H1 (cell line): ENCODE measurements around the gene NDUFB10. TPM values are rescaled to one million over a fixed set of nuclear protein-coding genes. Genes with fewer than 3 reads are reported as not detected.

Source experiments
- CTCF ChIA-PET: fragments of 300-600 bp; sonication (Branson Sonifier 250); formaldehyde crosslinking; loops from one replicate; lab custom pipeline; 2021; ENCODE audit not compliant: partially characterized antibody; lab: Charles Lee
- POLR2A ChIA-PET: fragments of 300-600 bp; sonication (Branson Sonifier 250); formaldehyde crosslinking; loops from one replicate; lab custom pipeline; 2021; ENCODE audit warnings: inconsistent platforms; ENCODE audit not compliant: partially characterized antibody; lab: Charles Lee
- DNase-seq, 2 experiments: peaks; one replicate each; pipeline versions ENCODE4 v3.0.0 to v3.0.0-alpha.2; 2010 to 2022; ENCODE audit warnings: low spot score in 2 of 2, low read depth in 1 of 2, mixed read lengths in 1 of 2
- FAIRE-seq: peaks from 2 replicates; lab custom pipeline; 2011; peaks lifted over from hg19 to GRCh38; lab: Jason Lieb, UNC
- H2AFZ ChIP-seq: 2 replicates; pipeline ENCODE4 v1.8.1; 2012; ENCODE audit warnings: low read length, inconsistent platforms
- H2AK5ac ChIP-seq: 2 replicates; pipeline ENCODE4 v1.6.1; 2013; ENCODE audit warnings: low read depth, low read length
- H2BK120ac ChIP-seq: replicated peaks from 2 replicates; pipeline ENCODE3; 2013; ENCODE audit warnings: low read depth, low read length, inconsistent platforms
- H2BK12ac ChIP-seq: 2 replicates; pipeline ENCODE4 v1.6.1; 2013; ENCODE audit warnings: low read depth, low read length
- H2BK15ac ChIP-seq: 2 replicates; pipeline ENCODE4 v1.6.1; 2013; ENCODE audit warnings: low read length
- H2BK20ac ChIP-seq: 2 replicates; pipeline ENCODE4 v1.6.1; 2013; ENCODE audit warnings: low read length
- H2BK5ac ChIP-seq: 2 replicates; pipeline ENCODE4 v1.6.1; 2013; ENCODE audit warnings: low read depth, low read length
- H3K14ac ChIP-seq: 2 replicates; pipeline ENCODE4 v1.6.1; 2013; ENCODE audit warnings: inconsistent platforms; ENCODE audit not compliant: insufficient read length
- H3K18ac ChIP-seq: 2 replicates; pipeline ENCODE4 v1.6.1; 2013; ENCODE audit warnings: low read length; ENCODE audit errors: extremely low read depth
- H3K23ac ChIP-seq: 2 replicates; pipeline ENCODE4 v1.6.1; 2013; ENCODE audit warnings: inconsistent platforms; ENCODE audit not compliant: insufficient read length
- H3K23me2 ChIP-seq: 2 replicates; pipeline ENCODE4 v1.6.1; 2013; ENCODE audit warnings: low read depth, low read length
- H3K27ac ChIP-seq: 2 replicates; pipeline ENCODE4 v1.6.1; 2011; ENCODE audit warnings: low read depth, low read length, inconsistent platforms
- H3K27me3 ChIP-seq, 4 experiments: replicated peaks in 1 of 4; 1 replicate in 1 of 4; 2 replicates in 3 of 4; pipeline versions ENCODE4 v1.6.1 to v1.8.1; 2011 to 2013; ENCODE audit warnings: low read length in 3 of 4, mild to moderate bottlenecking in 3 of 4, inconsistent platforms in 2 of 4, mixed read lengths in 2 of 4, moderate library complexity in 1 of 4; ENCODE audit not compliant: control insufficient read depth in 3 of 4, insufficient read depth in 3 of 4; ENCODE audit errors: extremely low read depth in 1 of 4
- H3K36me3 ChIP-seq, 4 experiments: 2 replicates each; pipeline versions ENCODE4 v1.6.1 to v1.8.1; 2011 to 2013; ENCODE audit warnings: mild to moderate bottlenecking in 4 of 4, low read length in 3 of 4, moderate library complexity in 2 of 4, control low read depth in 1 of 4, inconsistent platforms in 1 of 4; ENCODE audit not compliant: insufficient read depth in 4 of 4, control insufficient read depth in 2 of 4
- H3K4ac ChIP-seq: replicated peaks from 2 replicates; pipeline ENCODE3; 2013; ENCODE audit warnings: low read length, low read depth, mixed read lengths, inconsistent platforms; ENCODE audit not compliant: insufficient read length
- H3K4me1 ChIP-seq, 4 experiments: replicated peaks in 1 of 4; 1 replicate in 1 of 4; 2 replicates in 3 of 4; pipeline versions ENCODE4 v1.6.1 to v1.8.1; 2011 to 2013; ENCODE audit warnings: low read length in 3 of 4, inconsistent platforms in 2 of 4, mixed read lengths in 1 of 4; ENCODE audit not compliant: insufficient read depth in 4 of 4, control insufficient read depth in 3 of 4
- H3K4me2 ChIP-seq, 2 experiments: 2 replicates each; pipeline versions ENCODE4 v1.6.1 to v1.8.1; 2011 to 2013; ENCODE audit warnings: low read depth in 2 of 2, low read length in 2 of 2, control low read depth in 1 of 2, inconsistent platforms in 1 of 2, mild to moderate bottlenecking in 1 of 2; ENCODE audit not compliant: insufficient read depth in 1 of 2
- H3K4me3 ChIP-seq, 4 experiments: fragments of 200-600, 300-600 bp in 1 of 4; sonication (generic), shearing (Covaris generic), sonication (Bioruptor Twin) in 1 of 4; 2 replicates each; pipeline versions ENCODE4 v1.5.1 to v1.8.1; 2011 to 2016; ENCODE audit warnings: low read length in 4 of 4, low read depth in 3 of 4, control low read depth in 2 of 4, inconsistent platforms in 2 of 4, mild to moderate bottlenecking in 2 of 4, mixed read lengths in 1 of 4, moderate library complexity in 1 of 4; ENCODE audit not compliant: insufficient read depth in 2 of 4; ENCODE audit errors: extremely low read depth in 1 of 4
- H3K56ac ChIP-seq: replicated peaks from 2 replicates; pipeline ENCODE3; 2013; ENCODE audit warnings: low read depth, mild to moderate bottlenecking, mixed read lengths, low read length, inconsistent platforms; ENCODE audit not compliant: insufficient read length
- H3K79me1 ChIP-seq: 2 replicates; pipeline ENCODE4 v1.6.1; 2013; ENCODE audit warnings: low read depth, low read length, control low read depth
- H3K79me2 ChIP-seq, 2 experiments: 2 replicates each; pipeline versions ENCODE4 v1.6.1 to v1.8.1; 2012 to 2013; ENCODE audit warnings: low read length in 2 of 2, mild to moderate bottlenecking in 2 of 2, inconsistent platforms in 1 of 2; ENCODE audit not compliant: insufficient read depth in 2 of 2, control insufficient read depth in 1 of 2
- H3K9ac ChIP-seq, 4 experiments: replicated peaks in 1 of 4; 1 replicate in 1 of 4; 2 replicates in 3 of 4; pipeline versions ENCODE4 v1.6.1 to v1.8.1; 2011 to 2013; ENCODE audit warnings: low read depth in 3 of 4, low read length in 3 of 4, control low read depth in 2 of 4, mild to moderate bottlenecking in 2 of 4, moderate library complexity in 2 of 4, inconsistent platforms in 1 of 4; ENCODE audit errors: extremely low read depth in 1 of 4
- H3K9me3 ChIP-seq, 2 experiments: 2 replicates each; pipeline versions ENCODE4 v1.6.1 to v1.8.1; 2012 to 2013; ENCODE audit warnings: mild to moderate bottlenecking in 2 of 2, moderate library complexity in 2 of 2, control low read depth in 1 of 2, inconsistent platforms in 1 of 2, low read depth in 1 of 2, low read length in 1 of 2, mixed read lengths in 1 of 2; ENCODE audit not compliant: insufficient read depth in 2 of 2
- H4K20me1 ChIP-seq, 2 experiments: replicated peaks in 1 of 2; 2 replicates each; pipeline versions ENCODE3 to v1.8.1; 2011 to 2013; ENCODE audit warnings: inconsistent platforms in 2 of 2, low read length in 2 of 2, mild to moderate bottlenecking in 1 of 2; ENCODE audit not compliant: insufficient read depth in 2 of 2, control insufficient read depth in 1 of 2
- H4K5ac ChIP-seq: 2 replicates; pipeline ENCODE4 v1.6.1; 2013; ENCODE audit warnings: low read length, low read depth, mixed read lengths, inconsistent platforms; ENCODE audit not compliant: insufficient read length
- H4K8ac ChIP-seq: 2 replicates; pipeline ENCODE4 v1.8.0; 2013; ENCODE audit warnings: mild to moderate bottlenecking, moderate library complexity, low read length, inconsistent platforms; ENCODE audit not compliant: insufficient read depth; ENCODE audit errors: extremely low read depth
- H4K91ac ChIP-seq: replicated peaks from 2 replicates; pipeline ENCODE3; 2013; ENCODE audit warnings: low read length, mixed read lengths, inconsistent platforms; ENCODE audit not compliant: insufficient read length
- POLR2A ChIP-seq, 2 experiments: IDR thresholded peaks; 1 replicate in 1 of 2; 2 replicates in 1 of 2; pipeline ENCODE4 v1.6.1; 2011; ENCODE audit warnings: low read depth in 2 of 2, low read length in 2 of 2, mild to moderate bottlenecking in 2 of 2; ENCODE audit errors: control extremely low read depth in 1 of 2
- SAP30 ChIP-seq: fragments of 300-600 bp; sonication (generic); IDR thresholded peaks from 2 replicates; pipeline ENCODE4 v1.7.1; 2012; ENCODE audit warnings: low read length, moderate library complexity, mild to moderate bottlenecking, inconsistent platforms; ENCODE audit not compliant: insufficient read depth, insufficient replicate concordance
- TAF7 ChIP-seq: optimal IDR thresholded peaks from 2 replicates; pipeline ENCODE3; 2011; ENCODE audit warnings: low read depth, mild to moderate bottlenecking, inconsistent platforms, low read length, moderate library complexity, borderline replicate concordance
- WGBS, 2 experiments: shearing (Covaris generic) in 1 of 2; methylation state at CpG; one replicate each; pipeline versions ENCODE4 v1.1.6 to v1.1.7; 2013 to 2015; ENCODE audit warnings: low lambda C conversion rate in 2 of 2, mixed read lengths in 2 of 2, inconsistent platforms in 1 of 2, low coverage in 1 of 2, missing lambda C conversion rate in 1 of 2; ENCODE audit not compliant: insufficient replicate concordance in 2 of 2, insufficient coverage in 1 of 2, insufficient read length in 1 of 2; ENCODE audit errors: extremely low coverage in 1 of 2, missing lambda C conversion rate in 1 of 2; 5-methylcytosine and 5-hydroxymethylcytosine counted together
- polyA plus RNA-seq, 7 experiments: library from polyadenylated mRNA; depleted of rRNA in 3 of 7; stranded (reverse) in 5 of 7; unstranded in 2 of 7; fragments of >200 nt in 5 of 7; fragments of 200-250 nt in 2 of 7; gene quantifications; 1 replicate in 5 of 7; 2 replicates in 1 of 7; 4 replicates in 1 of 7; pipeline versions ENCODE4 v1.2.1 to v1.2.3, GENCODE V29; 2011 to 2013; ENCODE audit warnings: missing spikeins in 2 of 7, mixed read lengths in 2 of 7
- total RNA-seq: library from RNA; stranded (reverse); fragmentation: NEBNext Ultra II Directional; extraction: Animal tissue kit (Norgen Biotek cat#: 25700); gene quantifications from 2 replicates; pipeline ENCODE4 v1.2.1, GENCODE V29; 2021
- TF ChIP-seq, protein P1 (sequence below): IDR thresholded peaks from 2 replicates; pipeline ENCODE4 v1.6.1; 2012; ENCODE audit warnings: inconsistent platforms
- TF ChIP-seq, protein P2 (sequence below): IDR thresholded peaks from 2 replicates; pipeline ENCODE4 v1.6.1; 2012; ENCODE audit warnings: low read length, inconsistent platforms

Gene NDUFB10
- total and polyA plus RNA-seq, 2 of the 8 experiments (the other 6 are each of a cell fraction or from before 2014, with no cell fraction given): 183 to 194 TPM

DNA sequence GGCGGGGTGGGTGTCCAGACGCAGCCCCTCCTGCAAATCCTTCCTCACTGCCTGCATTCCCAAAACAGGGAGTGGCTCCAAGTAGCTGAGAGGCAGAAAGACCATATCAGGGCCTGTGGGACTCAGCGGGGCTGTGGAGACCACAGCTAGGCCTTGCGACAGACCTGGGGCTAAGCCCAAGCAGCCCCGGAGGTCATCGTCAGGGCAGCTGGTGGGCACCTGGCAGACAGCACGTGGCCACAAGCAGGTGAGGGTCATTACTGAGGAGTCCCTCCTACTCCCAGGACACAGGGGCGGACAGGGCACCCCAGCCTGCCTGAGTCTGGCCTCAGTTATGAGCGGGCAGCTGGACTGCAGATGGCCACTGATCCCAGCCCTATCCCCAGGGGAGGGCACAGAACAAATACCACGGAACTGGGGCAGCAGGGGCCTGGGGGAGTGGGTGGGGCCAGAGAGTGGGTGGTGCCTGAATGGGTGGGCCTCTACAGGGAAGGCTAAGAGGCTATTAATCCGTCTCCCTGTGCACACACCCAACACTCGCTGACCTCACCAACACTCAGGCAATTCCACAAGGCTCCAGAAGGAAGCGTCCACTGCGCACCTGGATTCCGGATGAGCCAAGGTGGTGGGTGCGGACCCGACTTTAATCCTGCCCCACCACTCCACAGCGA lies 49.6 kb upstream of the NDUFB10 start:
- Histone ChIP-seq H3K27me3 (peaks cover 0 to 8% (median 6%) of the 10 kb centered on the region in 4 experiments; a peak in 4 of 7 replicates), H3K4ac (no peak overlapping the region), H3K79me2 (no peaks in the 10 kb centered on the region), H3K23ac (no peak overlapping the region), H3K56ac (no peak overlapping the region), H3K14ac (no peak overlapping the region), H4K20me1 (no peaks in the 10 kb centered on the region), H2BK20ac (no peak overlapping the region), H2BK5ac (peak overlapping the region; percentile 56; the same call in 1 of the 2 replicates), H3K9ac (no peak overlapping the region), H3K4me1 (peaks cover 0 to 27% (median 8%) of the 10 kb centered on the region in 4 experiments; a peak in 4 of 7 replicates), H3K4me2 (no peak overlapping the region), H2AFZ (no peak overlapping the region), H2BK15ac (0 out of 2 replicates have a peak overlapping the region, but pooled peaks have one; percentile 92), H2AK5ac (no peak overlapping the region), H3K23me2 (no peaks in the 10 kb centered on the region), H3K36me3 (no peaks in the 10 kb centered on the region), H4K91ac (peak overlapping the region; percentile 80), H4K5ac (no peak overlapping the region), H2BK12ac (peak overlapping the region; percentile 87; the same call in 1 of the 2 replicates), H3K27ac (no peak overlapping the region), H3K9me3 (no peaks in the 10 kb centered on the region), H4K8ac (peak overlapping the region; percentile 71), H3K79me1 (no peaks in the 10 kb centered on the region), H3K18ac (peak overlapping the region; percentile 78), H2BK120ac (no peak overlapping the region), H3K4me3 (no peak overlapping the region)
- POLR2A ChIA-PET: interaction anchor here (0.5 to 3.6 kb wide), 7 partner anchors 10 to 246 kb away, joined by 3 to 17 read pairs (median 3); partner anchors contain the start of genes RPS2 and TRAF7
- WGBS, 2 experiments: 88% methylated on average over 17 of the region's 18 CpGs; no CpG with 5 or more reads in 1 of the 2 experiments
- TF ChIP-seq, protein P1, sequence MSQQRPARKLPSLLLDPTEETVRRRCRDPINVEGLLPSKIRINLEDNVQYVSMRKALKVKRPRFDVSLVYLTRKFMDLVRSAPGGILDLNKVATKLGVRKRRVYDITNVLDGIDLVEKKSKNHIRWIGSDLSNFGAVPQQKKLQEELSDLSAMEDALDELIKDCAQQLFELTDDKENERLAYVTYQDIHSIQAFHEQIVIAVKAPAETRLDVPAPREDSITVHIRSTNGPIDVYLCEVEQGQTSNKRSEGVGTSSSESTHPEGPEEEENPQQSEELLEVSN: 0 out of 2 replicates have a peak, but pooled peaks have one; percentile 16
- TF ChIP-seq, protein P2, sequence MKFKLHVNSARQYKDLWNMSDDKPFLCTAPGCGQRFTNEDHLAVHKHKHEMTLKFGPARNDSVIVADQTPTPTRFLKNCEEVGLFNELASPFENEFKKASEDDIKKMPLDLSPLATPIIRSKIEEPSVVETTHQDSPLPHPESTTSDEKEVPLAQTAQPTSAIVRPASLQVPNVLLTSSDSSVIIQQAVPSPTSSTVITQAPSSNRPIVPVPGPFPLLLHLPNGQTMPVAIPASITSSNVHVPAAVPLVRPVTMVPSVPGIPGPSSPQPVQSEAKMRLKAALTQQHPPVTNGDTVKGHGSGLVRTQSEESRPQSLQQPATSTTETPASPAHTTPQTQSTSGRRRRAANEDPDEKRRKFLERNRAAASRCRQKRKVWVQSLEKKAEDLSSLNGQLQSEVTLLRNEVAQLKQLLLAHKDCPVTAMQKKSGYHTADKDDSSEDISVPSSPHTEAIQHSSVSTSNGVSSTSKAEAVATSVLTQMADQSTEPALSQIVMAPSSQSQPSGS: no peak
- TF ChIP-seq TAF7: no peak
- TF ChIP-seq POLR2A (IDR thresholded peaks at IDR 0.05; ENCODE audit: control extremely low read depth in 1 of 2, low read depth in 2 of 2, low read length in 2 of 2): no peak
- TF ChIP-seq SAP30: no peak
- DNase-seq (no peak), FAIRE-seq (no peak)
- CTCF ChIA-PET: interaction anchor here (0.7 to 2.7 kb wide), 5 partner anchors 10 to 51 kb away, joined by 3 to 10 read pairs (median 5); no protein-coding TSS in a partner anchor
